GM19025 (cell line): ENCODE data around the gene HTT.

ENCODE experiments used
- ATAC-seq: cut with Tn5 transposase; IDR thresholded peaks from one replicate; pipeline ENCODE4 v1.9.1; 2021; ENCODE audit warnings: mild to moderate bottlenecking, low read depth, moderate library complexity; ENCODE audit not compliant: unreplicated experiment

The HTT gene

DNA sequence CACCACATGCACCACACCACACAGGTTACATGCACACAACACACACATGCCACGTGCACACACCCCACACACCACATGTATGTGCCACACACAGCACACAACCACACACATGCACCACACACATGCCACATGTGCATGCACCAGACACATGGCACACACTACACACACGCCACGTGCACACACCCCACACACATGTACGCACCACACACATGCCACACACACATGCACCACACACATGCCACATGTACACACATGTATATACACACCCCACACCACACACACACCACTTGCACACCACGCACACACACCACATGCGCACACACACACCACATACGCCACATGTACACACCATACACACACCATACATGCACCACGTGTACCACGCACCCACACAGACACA is 154.8 kb downstream of the HTT start:
- no peak for ATAC-seq

DNA sequence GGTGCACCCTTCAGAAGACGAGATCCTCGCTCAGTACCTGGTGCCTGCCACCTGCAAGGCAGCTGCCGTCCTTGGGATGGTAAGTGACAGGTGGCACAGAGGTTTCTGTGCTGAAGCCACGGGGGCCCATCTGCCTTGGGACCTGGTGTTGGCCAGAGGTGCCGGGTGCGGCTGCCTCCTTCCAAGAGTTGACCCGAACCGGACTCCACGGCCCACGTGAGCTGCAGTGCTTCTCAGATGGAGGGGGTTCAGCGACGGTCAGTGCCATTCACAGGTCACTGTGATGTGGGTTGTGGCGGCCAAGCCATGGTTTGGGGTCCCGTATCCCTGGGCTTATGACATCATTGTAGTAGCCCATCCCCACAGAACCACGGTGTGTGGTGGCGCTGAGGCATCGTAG is 155.5 kb downstream of the HTT start:
- ATAC-seq = no peak

DNA sequence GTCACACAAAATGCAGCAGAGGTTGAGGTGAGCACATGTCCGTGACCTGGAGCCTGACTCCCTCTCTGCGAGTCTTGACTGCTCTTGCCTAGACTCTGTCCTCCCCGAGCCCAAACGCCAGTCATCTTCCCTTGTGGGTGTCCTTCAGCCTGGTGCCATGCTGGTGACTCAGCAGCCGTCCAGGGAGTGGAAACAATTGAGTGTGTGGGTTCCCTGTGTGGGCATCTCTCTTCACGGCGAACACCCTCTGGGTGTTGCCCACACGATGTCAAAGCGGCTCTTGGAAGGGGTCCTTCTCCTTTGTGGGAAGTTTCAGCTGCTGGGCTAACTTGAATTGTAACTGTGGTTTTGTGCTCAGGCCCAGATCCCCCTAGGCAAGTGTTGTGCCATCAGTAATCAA is 157.0 kb downstream of the HTT start:
- ATAC-seq = no peak

DNA sequence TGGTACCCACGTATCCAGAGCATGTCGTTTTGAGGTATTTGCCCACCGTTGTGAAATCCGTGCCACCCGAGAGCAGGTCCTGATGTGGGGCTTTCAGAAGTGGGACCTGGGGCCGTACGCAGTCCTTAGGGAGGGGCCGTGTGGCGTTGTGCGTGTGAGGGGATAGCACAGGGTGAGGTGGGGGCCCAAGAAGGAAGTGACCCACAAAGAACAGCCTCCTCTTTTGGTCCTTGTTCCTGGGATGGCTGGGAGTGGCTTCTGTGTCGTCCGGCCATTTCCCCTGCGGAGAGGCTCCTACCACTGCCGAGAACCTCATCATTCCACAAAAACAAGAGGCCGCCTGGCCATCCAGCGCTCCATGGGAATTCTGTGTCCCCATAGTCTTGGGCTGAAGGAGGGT is 157.5 kb downstream of the HTT start:
- no peak for ATAC-seq

DNA sequence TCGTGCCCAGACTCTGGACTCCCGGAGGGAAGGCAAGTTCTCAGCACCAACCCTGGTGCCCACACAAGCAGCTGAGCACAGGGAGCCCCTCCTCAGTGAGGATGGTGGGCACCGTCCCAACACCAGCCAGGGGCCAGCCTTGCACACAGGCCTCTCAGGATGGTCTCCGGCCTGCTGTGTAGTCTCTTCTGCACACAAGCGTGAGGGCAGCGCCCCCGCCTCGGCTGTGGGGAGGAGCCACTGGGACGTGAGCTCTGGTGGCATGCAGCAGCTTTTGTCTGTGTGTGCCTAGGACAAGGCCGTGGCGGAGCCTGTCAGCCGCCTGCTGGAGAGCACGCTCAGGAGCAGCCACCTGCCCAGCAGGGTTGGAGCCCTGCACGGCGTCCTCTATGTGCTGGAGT is 158.4 kb downstream of the HTT start:
- no peak for ATAC-seq

DNA sequence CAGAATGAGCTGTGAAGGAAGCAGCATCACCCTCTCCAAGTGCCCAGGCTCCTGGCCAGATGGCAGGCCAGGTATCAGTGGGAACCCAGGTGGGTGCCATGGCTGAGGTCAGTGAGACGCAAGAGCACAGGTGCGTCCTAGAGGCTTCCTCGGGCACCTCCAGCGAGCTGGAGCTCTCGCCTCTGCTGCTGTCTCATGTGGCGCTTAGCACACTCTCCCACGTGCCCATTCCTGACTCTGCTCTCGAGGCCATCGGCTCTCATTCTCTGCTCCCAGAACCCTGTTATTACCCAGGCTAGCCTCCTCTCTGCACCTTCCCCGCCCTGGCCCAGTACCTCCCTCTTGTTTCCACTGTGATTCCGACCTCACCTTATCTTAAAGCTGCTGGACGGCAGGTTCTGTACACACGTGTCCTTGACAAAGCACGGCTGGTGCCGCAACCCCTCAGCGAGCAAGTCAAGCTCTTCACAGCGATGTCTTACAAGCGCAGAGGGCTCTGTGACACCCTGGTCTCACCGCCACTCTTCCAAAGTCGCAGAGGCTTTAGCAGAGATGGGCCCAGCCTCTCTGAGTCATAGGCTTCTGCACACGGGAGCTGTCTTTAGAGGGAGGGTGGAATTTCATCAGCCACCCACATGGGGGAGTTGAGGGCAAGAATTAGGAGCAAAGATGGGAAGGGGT is 159.1 kb downstream of the HTT start:
- ATAC-seq = no peak

DNA sequence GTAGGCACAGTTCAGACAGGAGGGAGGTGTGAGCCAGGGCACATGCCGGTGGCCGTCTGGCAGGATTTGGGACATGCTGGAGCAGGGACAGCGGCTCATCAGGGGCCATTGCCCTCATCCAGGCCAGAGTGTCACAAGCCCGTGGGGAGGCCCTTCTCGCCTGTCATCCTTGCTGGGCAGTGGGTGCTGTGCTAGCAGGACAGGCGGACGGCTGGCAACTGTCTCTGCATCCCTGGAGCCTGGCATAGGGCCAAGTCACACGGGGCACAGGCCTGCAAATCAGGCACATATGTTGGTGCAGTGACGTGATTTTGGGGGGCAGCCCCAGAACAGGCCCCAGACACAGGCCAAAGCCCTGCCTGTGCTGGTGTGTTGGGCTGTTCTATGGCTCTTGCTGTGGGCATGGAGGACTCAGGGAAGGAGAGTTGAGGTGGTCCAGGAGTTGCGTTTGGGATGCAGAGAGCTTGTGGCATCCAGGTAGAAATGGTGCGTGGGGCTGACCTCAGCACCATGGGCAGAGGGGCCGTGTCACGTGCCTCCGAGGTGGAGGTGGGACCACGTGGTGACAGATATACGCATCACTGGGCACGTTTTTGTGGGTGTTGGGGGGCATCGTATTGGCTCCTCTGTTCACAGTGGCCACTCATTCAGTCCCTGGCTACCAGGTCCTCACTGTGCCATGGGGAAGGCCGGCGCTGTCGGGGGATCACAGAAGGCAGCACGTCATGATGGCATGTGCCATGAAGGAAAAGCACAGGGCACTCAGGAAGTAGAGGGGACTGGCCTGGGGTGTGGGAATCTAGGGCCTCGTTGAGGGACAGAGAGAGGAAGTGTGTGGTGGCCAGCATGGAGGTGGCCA is 159.9 kb downstream of the HTT start:
- ATAC-seq = no peak

DNA sequence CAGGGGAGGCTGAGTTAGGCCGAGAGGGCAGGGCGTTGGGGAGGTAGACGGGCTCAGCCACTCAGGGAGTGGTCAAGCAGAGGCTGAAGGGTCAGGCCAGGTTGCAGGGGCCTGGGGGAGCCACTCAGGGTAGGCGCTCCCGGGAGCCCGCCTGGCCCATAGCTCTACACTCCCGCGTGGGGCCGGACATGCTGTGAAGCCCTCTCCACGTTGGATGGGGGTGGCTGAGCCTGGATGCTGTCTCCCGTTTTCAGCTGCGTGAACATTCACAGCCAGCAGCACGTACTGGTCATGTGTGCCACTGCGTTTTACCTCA is 160.5 kb downstream of the HTT start:
- ATAC-seq = no peak

DNA sequence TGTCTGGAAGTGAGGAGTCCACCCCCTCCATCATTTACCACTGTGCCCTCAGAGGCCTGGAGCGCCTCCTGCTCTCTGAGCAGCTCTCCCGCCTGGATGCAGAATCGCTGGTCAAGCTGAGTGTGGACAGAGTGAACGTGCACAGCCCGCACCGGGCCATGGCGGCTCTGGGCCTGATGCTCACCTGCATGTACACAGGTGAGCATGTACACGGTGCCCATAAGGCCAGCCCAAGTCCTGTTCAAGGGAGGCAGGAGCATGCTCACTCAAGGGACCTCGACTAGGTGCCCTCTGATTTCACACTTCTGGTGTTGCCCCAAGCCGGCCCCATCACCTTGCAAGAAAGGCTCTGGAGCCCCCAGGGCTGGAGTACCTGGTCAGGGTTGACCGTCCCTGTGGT is 161.1 kb downstream of the HTT start:
- no peak for ATAC-seq

DNA sequence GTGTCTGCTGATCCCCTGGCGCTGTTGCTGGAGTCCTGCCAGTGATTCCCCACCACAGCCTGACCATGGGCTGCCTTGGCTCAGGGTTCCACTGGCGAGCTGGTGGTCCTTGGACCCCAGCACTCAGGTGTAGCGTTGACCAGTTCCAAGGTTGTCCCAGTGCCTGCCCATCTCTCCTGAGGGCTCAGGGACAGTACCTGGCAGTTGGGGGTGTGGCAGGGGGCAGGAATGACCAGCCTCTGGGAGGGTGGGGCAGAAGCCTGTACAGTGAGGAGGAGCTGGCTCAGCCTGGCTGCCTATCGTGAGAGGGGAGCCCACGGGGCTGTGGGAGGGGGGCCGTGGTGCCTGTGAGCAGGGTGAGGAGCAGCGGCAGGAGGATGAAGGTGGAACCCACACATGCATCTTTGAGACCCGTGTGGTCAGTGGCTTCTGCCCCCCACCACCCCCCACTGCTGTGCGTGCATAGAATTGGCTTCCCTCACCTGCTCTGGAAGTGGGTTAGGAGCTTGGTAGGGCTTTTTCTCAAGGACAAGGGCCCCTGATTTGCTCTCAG is 161.9 kb downstream of the HTT start:
- no peak for ATAC-seq

DNA sequence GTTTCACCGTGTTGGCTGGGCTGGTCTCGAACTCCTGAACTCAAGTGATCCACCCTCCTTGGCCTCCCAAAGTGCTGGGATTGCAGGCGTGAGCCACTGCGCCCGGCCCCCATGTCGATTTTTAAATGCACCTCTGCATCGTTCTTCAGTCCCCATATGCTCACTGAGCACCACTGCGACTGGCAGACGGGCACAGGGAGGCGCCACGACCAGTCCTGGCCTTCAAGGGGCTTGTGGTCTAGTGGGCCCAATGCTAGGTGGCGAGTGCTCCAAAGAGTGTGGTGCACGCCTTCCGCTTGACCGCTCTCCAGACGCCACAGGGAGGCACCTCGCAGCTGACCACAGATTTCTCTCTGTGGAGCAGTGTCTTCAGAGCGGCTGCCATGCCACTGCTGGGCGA is 162.8 kb downstream of the HTT start:
- no peak for ATAC-seq

DNA sequence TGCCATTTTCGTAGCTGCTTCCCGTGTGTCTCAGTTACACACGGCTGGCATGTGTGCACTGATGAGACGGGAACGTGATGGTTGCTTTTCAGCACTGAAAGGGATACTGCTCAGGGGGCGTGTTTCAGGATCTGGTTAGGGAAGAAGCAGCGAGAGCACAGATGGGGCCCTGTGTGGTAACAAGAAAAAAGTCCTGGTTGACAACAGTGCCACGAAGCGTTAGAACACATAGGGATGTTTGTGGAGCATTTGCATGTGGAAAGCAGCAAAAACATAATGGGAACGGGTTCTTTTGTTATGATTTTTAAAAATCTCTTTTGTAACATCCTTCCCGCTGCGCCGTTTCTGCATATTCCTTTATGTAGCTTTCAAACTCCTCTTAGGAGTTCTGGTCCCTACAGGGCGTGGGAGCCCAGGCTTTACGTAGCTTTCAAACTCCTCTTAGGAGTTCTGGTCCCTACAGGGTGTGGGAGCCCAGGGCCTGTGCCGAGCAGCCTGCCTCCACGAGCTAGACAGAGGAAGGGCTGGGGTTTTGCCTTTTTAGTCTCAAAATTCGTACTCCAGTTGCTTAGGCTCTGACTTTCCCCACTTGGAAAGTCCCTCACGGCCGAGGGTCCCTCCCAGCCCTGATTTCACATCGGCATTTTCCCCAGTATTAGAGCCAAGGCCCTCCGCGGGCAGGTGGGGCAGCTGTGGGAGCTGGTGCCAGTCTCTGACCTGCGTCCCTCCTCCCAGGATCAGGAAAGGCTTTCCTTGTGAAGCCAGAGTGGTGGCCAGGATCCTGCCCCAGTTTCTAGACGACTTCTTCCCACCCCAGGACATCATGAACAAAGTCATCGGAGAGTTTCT is 163.5 kb downstream of the HTT start:
- no peak for ATAC-seq

DNA sequence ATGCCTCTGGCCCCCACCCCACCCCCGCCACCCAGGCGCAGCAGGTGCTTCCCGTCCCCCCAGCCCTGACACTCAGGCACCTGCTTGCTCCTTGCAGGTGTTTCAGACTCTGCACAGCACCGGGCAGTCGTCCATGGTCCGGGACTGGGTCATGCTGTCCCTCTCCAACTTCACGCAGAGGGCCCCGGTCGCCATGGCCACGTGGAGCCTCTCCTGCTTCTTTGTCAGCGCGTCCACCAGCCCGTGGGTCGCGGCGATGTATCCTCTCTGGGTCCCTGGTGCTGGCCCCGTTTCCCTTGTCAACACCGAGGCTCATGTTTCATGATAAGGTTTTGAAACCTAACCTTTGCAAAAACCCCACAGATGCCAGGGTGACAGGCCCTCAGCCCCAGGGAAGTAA is 164.2 kb downstream of the HTT start:
- ATAC-seq = no peak

DNA sequence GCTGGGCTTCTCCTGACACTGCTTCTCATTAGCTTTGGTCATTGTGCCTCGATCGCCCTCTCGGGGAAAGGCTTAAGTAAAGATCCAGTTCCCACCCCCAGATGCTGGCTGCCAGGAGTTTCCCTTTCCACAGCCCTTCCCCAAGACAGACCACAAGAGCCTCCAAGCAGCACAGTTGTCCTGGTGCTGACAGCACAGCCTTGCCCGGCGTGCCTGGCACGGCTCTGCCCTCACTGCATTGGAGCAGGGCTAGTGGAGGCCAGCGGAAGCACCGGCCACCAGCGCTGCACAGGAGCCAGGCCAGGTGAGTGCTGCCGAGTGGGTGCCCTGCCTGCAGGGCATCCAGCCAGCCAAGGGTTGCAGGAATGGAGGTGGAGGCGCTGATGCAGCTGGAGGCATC is 164.8 kb downstream of the HTT start:
- ATAC-seq = no peak

DNA sequence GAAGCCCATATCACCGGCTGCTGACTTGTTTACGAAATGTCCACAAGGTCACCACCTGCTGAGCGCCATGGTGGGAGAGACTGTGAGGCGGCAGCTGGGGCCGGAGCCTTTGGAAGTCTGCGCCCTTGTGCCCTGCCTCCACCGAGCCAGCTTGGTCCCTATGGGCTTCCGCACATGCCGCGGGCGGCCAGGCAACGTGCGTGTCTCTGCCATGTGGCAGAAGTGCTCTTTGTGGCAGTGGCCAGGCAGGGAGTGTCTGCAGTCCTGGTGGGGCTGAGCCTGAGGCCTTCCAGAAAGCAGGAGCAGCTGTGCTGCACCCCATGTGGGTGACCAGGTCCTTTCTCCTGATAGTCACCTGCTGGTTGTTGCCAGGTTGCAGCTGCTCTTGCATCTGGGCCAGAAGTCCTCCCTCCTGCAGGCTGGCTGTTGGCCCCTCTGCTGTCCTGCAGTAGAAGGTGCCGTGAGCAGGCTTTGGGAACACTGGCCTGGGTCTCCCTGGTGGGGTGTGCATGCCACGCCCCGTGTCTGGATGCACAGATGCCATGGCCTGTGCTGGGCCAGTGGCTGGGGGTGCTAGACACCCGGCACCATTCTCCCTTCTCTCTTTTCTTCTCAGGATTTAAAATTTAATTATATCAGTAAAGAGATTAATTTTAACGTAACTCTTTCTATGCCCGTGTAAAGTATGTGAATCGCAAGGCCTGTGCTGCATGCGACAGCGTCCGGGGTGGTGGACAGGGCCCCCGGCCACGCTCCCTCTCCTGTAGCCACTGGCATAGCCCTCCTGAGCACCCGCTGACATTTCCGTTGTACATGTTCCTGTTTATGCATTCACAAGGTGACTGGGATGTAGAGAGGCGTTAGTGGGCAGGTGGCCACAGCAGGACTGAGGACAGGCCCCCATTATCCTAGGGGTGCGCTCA is 165.8 kb downstream of the HTT start:
- ATAC-seq = no peak

DNA sequence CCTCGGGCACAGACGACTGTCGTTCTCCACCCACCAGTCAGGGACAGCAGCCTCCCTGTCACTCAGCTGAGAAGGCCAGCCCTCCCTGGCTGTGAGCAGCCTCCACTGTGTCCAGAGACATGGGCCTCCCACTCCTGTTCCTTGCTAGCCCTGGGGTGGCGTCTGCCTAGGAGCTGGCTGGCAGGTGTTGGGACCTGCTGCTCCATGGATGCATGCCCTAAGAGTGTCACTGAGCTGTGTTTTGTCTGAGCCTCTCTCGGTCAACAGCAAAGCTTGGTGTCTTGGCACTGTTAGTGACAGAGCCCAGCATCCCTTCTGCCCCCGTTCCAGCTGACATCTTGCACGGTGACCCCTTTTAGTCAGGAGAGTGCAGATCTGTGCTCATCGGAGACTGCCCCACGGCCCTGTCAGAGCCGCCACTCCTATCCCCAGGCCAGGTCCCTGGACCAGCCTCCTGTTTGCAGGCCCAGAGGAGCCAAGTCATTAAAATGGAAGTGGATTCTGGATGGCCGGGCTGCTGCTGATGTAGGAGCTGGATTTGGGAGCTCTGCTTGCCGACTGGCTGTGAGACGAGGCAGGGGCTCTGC is 166.5 kb downstream of the HTT start:
- no peak for ATAC-seq

DNA sequence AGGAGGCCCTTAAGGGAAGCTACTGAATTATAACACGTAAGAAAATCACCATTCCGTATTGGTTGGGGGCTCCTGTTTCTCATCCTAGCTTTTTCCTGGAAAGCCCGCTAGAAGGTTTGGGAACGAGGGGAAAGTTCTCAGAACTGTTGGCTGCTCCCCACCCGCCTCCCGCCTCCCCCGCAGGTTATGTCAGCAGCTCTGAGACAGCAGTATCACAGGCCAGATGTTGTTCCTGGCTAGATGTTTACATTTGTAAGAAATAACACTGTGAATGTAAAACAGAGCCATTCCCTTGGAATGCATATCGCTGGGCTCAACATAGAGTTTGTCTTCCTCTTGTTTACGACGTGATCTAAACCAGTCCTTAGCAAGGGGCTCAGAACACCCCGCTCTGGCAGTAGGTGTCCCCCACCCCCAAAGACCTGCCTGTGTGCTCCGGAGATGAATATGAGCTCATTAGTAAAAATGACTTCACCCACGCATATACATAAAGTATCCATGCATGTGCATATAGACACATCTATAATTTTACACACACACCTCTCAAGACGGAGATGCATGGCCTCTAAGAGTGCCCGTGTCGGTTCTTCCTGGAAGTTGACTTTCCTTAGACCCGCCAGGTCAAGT is 167.5 kb downstream of the HTT start:
- no peak for ATAC-seq

DNA sequence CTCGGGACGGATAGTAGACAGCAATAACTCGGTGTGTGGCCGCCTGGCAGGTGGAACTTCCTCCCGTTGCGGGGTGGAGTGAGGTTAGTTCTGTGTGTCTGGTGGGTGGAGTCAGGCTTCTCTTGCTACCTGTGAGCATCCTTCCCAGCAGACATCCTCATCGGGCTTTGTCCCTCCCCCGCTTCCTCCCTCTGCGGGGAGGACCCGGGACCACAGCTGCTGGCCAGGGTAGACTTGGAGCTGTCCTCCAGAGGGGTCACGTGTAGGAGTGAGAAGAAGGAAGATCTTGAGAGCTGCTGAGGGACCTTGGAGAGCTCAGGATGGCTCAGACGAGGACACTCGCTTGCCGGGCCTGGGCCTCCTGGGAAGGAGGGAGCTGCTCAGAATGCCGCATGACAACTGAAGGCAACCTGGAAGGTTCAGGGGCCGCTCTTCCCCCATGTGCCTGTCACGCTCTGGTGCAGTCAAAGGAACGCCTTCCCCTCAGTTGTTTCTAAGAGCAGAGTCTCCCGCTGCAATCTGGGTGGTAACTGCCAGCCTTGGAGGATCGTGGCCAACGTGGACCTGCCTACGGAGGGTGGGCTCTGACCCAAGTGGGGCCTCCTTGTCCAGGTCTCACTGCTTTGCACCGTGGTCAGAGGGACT is 168.8 kb downstream of the HTT start:
- no peak for ATAC-seq

DNA sequence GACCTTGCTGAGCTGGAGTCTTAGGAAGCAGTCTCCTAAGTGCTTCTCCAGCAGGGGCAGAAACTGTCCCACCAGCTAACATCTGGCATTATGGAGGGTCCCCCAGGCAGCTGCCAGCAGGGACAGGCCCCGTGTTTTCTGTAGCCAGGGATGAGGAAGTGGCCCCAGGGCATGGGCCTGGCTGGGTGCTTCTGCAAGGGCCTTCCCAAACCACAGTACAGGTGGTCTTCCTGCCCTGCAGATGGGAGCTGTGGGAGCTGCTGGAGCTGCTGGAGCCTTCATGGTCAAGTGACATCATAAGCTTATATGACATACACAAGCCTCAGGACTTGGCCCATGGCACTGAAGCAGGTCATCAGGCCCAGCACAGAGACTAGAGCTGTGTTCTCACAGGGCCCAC is 169.5 kb downstream of the HTT start:
- ATAC-seq = no peak
